ENCODE measurements around the gene FBXW12. TPM values are rescaled to one million over a fixed set of nuclear protein-coding genes. Genes with fewer than 3 reads are reported as not detected.

FBXW12 gene
- total RNA-seq, 4 donors from 2014 or later, result not detected

- TF ChIP-seq, protein P1, sequence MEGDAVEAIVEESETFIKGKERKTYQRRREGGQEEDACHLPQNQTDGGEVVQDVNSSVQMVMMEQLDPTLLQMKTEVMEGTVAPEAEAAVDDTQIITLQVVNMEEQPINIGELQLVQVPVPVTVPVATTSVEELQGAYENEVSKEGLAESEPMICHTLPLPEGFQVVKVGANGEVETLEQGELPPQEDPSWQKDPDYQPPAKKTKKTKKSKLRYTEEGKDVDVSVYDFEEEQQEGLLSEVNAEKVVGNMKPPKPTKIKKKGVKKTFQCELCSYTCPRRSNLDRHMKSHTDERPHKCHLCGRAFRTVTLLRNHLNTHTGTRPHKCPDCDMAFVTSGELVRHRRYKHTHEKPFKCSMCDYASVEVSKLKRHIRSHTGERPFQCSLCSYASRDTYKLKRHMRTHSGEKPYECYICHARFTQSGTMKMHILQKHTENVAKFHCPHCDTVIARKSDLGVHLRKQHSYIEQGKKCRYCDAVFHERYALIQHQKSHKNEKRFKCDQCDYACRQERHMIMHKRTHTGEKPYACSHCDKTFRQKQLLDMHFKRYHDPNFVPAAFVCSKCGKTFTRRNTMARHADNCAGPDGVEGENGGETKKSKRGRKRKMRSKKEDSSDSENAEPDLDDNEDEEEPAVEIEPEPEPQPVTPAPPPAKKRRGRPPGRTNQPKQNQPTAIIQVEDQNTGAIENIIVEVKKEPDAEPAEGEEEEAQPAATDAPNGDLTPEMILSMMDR (IDR thresholded peaks at IDR 0.05), result no peak
- no peak for TF ChIP-seq POLR2A (IDR thresholded peaks at IDR 0.05)
- peak; percentile 12 to 79 for DNase-seq (ENCODE audit: low spot score in 2 of 2)
- H3K4me3 ChIP-seq (ENCODE audit: low read depth, poor library complexity, severe bottlenecking), result no peak overlapping the region
- intact Hi-C loops (cut with DNase I; ENCODE audit: low total_unique reads), result no loop called here
- 93 to 94% methylated on average over 15 of the region's 16 CpGs for WGBS, 2 donors
Measured at GRCh38 chr3:48410205-48411040, 38.4 kb downstream of the FBXW12 start.

DNA sequence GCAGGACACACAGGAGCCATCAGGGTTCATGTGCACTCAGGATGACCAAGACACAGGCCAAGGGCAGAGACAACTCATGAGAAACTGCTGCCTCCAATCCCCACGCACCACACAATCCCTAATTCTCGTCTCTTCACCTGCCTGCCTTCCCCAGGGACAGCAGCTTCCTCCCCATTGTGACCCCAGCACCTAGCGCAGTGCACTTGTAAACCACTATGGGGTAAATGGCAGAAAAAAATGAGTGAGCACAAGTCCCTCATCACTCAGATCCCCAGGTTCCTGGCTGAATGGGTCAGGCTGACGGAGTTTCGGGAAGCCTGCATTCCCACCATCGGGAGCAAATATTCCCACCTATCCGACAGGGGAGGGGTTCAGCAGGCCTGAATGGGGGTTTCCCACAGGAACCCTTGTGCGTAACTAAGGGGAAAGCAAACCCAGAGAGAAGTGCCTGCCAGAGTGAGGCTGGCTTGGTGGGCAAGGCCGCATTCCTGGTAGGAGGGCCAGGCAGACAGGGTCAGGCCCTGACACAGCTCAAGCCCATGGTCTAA is 39.1 kb downstream of the FBXW12 start:
- no peak overlapping the region for H3K4me3 ChIP-seq (ENCODE audit: low read depth, poor library complexity, severe bottlenecking)
- TF ChIP-seq, protein P1 (IDR thresholded peaks at IDR 0.05), result no peak
- TF ChIP-seq POLR2A (IDR thresholded peaks at IDR 0.05), result no peak
- 96 to 99% methylated on average over 8 to 9 of the region's 9 CpGs for WGBS, 2 donors
- DNase-seq (ENCODE audit: low spot score in 2 of 2), result peak in 1 of 2 donors; percentile 65
- intact Hi-C loops (cut with DNase I; ENCODE audit: low total_unique reads), result no loop called here

DNA sequence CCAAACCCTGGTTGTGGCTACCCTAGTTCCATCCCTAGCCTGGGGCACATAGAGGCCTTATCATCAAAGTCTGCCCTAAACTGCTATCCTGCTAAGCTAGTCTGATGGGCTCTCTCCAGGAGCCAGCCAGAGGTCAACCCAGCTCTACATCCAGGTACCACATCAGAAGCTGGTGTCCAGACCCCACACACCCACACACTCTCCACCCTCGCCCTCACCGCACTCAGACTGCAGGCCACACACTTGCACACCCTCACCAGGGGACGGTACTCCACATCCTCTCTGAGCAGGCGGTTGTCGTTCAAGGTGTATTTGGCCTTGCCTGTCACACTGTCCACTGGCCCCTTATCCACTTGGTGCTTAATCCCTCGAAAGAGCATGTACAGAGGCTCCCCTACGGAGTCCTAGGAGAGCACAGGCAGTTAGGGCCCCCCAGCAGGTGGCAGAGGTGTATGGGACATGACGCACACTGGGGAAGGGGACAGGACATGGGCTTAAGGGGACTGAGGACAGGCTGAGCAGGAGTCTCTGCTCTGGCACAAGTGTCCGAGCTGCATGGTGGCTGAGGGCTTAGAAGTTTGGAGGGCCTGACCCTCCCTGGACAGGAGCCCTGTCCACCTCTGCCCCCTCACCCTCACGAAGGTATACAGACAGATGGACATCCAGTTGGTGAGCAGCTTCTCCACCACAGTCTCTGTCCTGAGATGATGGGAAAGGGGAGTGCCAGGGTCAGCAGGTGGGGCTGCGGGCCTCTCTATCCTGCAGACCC is 39.8 kb downstream of the FBXW12 start:
- WGBS, 2 donors, result 94% methylated on average over 9 to 10 of the region's 11 CpGs
- DNase-seq (ENCODE audit: low spot score in 2 of 2), result peak in 1 of 2 donors; percentile 80
- H3K4me3 ChIP-seq (ENCODE audit: low read depth, poor library complexity, severe bottlenecking), result no peak overlapping the region
- TF ChIP-seq, protein P1 (IDR thresholded peaks at IDR 0.05), result no peak
- no peak for TF ChIP-seq POLR2A (IDR thresholded peaks at IDR 0.05)
- intact Hi-C loops (cut with DNase I; ENCODE audit: low total_unique reads), result no loop called here

- TF ChIP-seq POLR2A (IDR thresholded peaks at IDR 0.05), result no peak
- TF ChIP-seq, protein P1 (IDR thresholded peaks at IDR 0.05), result no peak
- H3K4me3 ChIP-seq (ENCODE audit: low read depth, poor library complexity, severe bottlenecking), result no peak overlapping the region
- intact Hi-C loops (cut with DNase I; ENCODE audit: low total_unique reads), result no loop called here
- peak in 1 of 2 donors; percentile 81 for DNase-seq (ENCODE audit: low spot score in 2 of 2)
- 71% methylated on average over 17 to 19 of the region's 19 CpGs for WGBS, 2 donors
Measured at GRCh38 chr3:48412375-48413001, 40.5 kb downstream of the FBXW12 start.

- no peak for TF ChIP-seq POLR2A (IDR thresholded peaks at IDR 0.05)
- TF ChIP-seq, protein P1 (IDR thresholded peaks at IDR 0.05), result no peak
- intact Hi-C loops (cut with DNase I; ENCODE audit: low total_unique reads), result no loop called here
- DNase-seq (ENCODE audit: low spot score in 2 of 2), result peak in 1 of 2 donors; percentile 70
- no peak overlapping the region for H3K4me3 ChIP-seq (ENCODE audit: low read depth, poor library complexity, severe bottlenecking)
- WGBS, 2 donors, result 49 to 55% methylated on average over 6 to 8 of the region's 8 CpGs
Measured at GRCh38 chr3:48413086-48413485, 41.1 kb downstream of the FBXW12 start.

Data from lower leg skin (tissue), 4 donors.